Measurements from ENCODE around the gene PEX11G.
"Not testable (repeated sequence)": the region's sequence is repeated elsewhere in the genome, so short reads cannot be mapped to it uniquely, and the experiment has no call there.

Gene PEX11G

GRCh38 chr19:7435586-7435985, 53.2 kb downstream of the PEX11G start:
- Histone ChIP-seq H3K4me3 (ENCODE audit: low read length, poor library complexity, severe bottlenecking) (no peak overlapping the region), H3K4me1 (ENCODE audit: insufficient read depth, low read length, poor library complexity, severe bottlenecking) (no peaks in the 10 kb centered on the region), H3K9ac (ENCODE audit: low read depth, low read length, poor library complexity, severe bottlenecking) (no peak overlapping the region), H4K20me1 (ENCODE audit: insufficient read depth, low read length, poor library complexity, severe bottlenecking) (no peaks in the 10 kb centered on the region), H3K9me2 (replicated peaks; ENCODE audit: low read depth, low read length) (no peaks in the 10 kb centered on the region), H2AFZ (ENCODE audit: low read length) (no peak overlapping the region), H3K4me2 (ENCODE audit: low read depth, low read length, poor library complexity, severe bottlenecking) (no peak overlapping the region), H3K9me3 (ENCODE audit: insufficient read depth, low read depth, low read length) (no peaks in the 10 kb centered on the region), H3F3A (ENCODE audit: low read depth) (no peaks in the 10 kb centered on the region), H3K79me2 (ENCODE audit: insufficient read depth, low read length) (no peaks in the 10 kb centered on the region), H3K27me3 (ENCODE audit: insufficient read depth, low read length, poor library complexity, severe bottlenecking) (no peaks in the 10 kb centered on the region), H3K36me3 (ENCODE audit: insufficient read depth, low read length) (peaks cover 54% of the 10 kb centered on the region; the same call in 1 of the 2 replicates)
- TF ChIP-seq CTCF (conservative IDR thresholded peaks at IDR 0.05; ENCODE audit: low read length): no peak

GRCh38 chr19:7434391-7434790, 54.4 kb downstream of the PEX11G start:
- no peak overlapping the region for H3K4me3 ChIP-seq (ENCODE audit: low read length, poor library complexity, severe bottlenecking)
- no peaks in the 10 kb centered on the region for H3K4me1 ChIP-seq (ENCODE audit: insufficient read depth, low read length, poor library complexity, severe bottlenecking)
- no peaks in the 10 kb centered on the region for H3K9me2 ChIP-seq (replicated peaks; ENCODE audit: low read depth, low read length)
- no peaks in the 10 kb centered on the region for H4K20me1 ChIP-seq (ENCODE audit: insufficient read depth, low read length, poor library complexity, severe bottlenecking)
- TF ChIP-seq EZH2phosphoT487 (IDR thresholded peaks at IDR 0.05; ENCODE audit: borderline replicate concordance) (no peak), CTCF (conservative IDR thresholded peaks at IDR 0.05; ENCODE audit: low read length) (no peak)
- no peak overlapping the region for H2AFZ ChIP-seq (ENCODE audit: low read length)
- peaks cover 50% of the 10 kb centered on the region; the same call in 1 of the 2 replicates for H3K36me3 ChIP-seq (ENCODE audit: insufficient read depth, low read length)
- no peak overlapping the region for H3K4me2 ChIP-seq (ENCODE audit: low read depth, low read length, poor library complexity, severe bottlenecking)
- no peaks in the 10 kb centered on the region for H3K27me3 ChIP-seq (ENCODE audit: insufficient read depth, low read length, poor library complexity, severe bottlenecking)
- no peaks in the 10 kb centered on the region for H3K9me3 ChIP-seq (ENCODE audit: insufficient read depth, low read depth, low read length)
- H3K79me2 ChIP-seq (ENCODE audit: insufficient read depth, low read length): no peaks in the 10 kb centered on the region
- H3F3A ChIP-seq (ENCODE audit: low read depth): no peaks in the 10 kb centered on the region
- H3K9ac ChIP-seq (ENCODE audit: low read depth, low read length, poor library complexity, severe bottlenecking): no peak overlapping the region

GRCh38 chr19:7433456-7433855, 55.4 kb downstream of the PEX11G start:
- peaks cover 54% of the 10 kb centered on the region; the same call in 1 of the 2 replicates for H3K36me3 ChIP-seq (ENCODE audit: insufficient read depth, low read length)
- not testable (repeated sequence) for H3K4me3 ChIP-seq (ENCODE audit: low read length, poor library complexity, severe bottlenecking)

GRCh38 chr19:7429638-7430282, 59.1 kb downstream of the PEX11G start:
- TF ChIP-seq EZH2phosphoT487 (IDR thresholded peaks at IDR 0.05; ENCODE audit: borderline replicate concordance): no peak
- no peak for TF ChIP-seq CTCF (conservative IDR thresholded peaks at IDR 0.05; ENCODE audit: low read length)
- Histone ChIP-seq H3K27me3 (ENCODE audit: insufficient read depth, low read length, poor library complexity, severe bottlenecking) (no peaks in the 10 kb centered on the region), H2AFZ (ENCODE audit: low read length) (no peak overlapping the region), H3K9me3 (ENCODE audit: insufficient read depth, low read depth, low read length) (no peaks in the 10 kb centered on the region), H4K20me1 (ENCODE audit: insufficient read depth, low read length, poor library complexity, severe bottlenecking) (peaks cover 3% of the 10 kb centered on the region), H3K79me2 (ENCODE audit: insufficient read depth, low read length) (no peaks in the 10 kb centered on the region), H3K9me2 (replicated peaks; ENCODE audit: low read depth, low read length) (no peaks in the 10 kb centered on the region), H3K4me2 (ENCODE audit: low read depth, low read length, poor library complexity, severe bottlenecking) (no peak overlapping the region), H3K4me1 (ENCODE audit: insufficient read depth, low read length, poor library complexity, severe bottlenecking) (no peaks in the 10 kb centered on the region), H3K36me3 (ENCODE audit: insufficient read depth, low read length) (peaks cover 47% of the 10 kb centered on the region; the same call in 1 of the 2 replicates), H3K9ac (ENCODE audit: low read depth, low read length, poor library complexity, severe bottlenecking) (no peak overlapping the region), H3F3A (ENCODE audit: low read depth) (no peaks in the 10 kb centered on the region), H3K4me3 (ENCODE audit: low read length, poor library complexity, severe bottlenecking) (no peak overlapping the region)

More at GRCh38 chr19:7433456-7433855, 55.4 kb downstream of the PEX11G start:
- H3K4me1 ChIP-seq (ENCODE audit: insufficient read depth, low read length, poor library complexity, severe bottlenecking); H4K20me1 ChIP-seq (ENCODE audit: insufficient read depth, low read length, poor library complexity, severe bottlenecking); H2AFZ ChIP-seq (ENCODE audit: low read length); H3K27me3 ChIP-seq (ENCODE audit: insufficient read depth, low read length, poor library complexity, severe bottlenecking); H3K9me2 ChIP-seq (replicated peaks; ENCODE audit: low read depth, low read length); H3K9me3 ChIP-seq (ENCODE audit: insufficient read depth, low read depth, low read length); H3F3A ChIP-seq (ENCODE audit: low read depth); H3K79me2 ChIP-seq (ENCODE audit: insufficient read depth, low read length); H3K4me2 ChIP-seq (ENCODE audit: low read depth, low read length, poor library complexity, severe bottlenecking); H3K9ac ChIP-seq (ENCODE audit: low read depth, low read length, poor library complexity, severe bottlenecking): not testable (repeated sequence)
